PC-9 (cell line): ENCODE measurements around the gene TUBG1.
"Not testable (repeated sequence)": the region's sequence is repeated elsewhere in the genome, so short reads cannot be mapped to it uniquely, and the experiment has no call there.

ENCODE experiments used
- EZH2 ChIP-seq: fragments of 200-600 bp; sonication (generic); IDR thresholded peaks from 2 replicates; pipeline ENCODE4 v1.8.0; 2017; ENCODE audit warnings: antibody characterized with exemption, low read depth
- TF ChIP-seq, protein P1 (sequence below): fragments of 200-600 bp; sonication (generic); conservative IDR thresholded peaks from 2 replicates; pipeline ENCODE4 v1.6.1; 2017; ENCODE audit warnings: mixed run types, antibody characterized with exemption, mild to moderate bottlenecking, moderate library complexity

DNA sequence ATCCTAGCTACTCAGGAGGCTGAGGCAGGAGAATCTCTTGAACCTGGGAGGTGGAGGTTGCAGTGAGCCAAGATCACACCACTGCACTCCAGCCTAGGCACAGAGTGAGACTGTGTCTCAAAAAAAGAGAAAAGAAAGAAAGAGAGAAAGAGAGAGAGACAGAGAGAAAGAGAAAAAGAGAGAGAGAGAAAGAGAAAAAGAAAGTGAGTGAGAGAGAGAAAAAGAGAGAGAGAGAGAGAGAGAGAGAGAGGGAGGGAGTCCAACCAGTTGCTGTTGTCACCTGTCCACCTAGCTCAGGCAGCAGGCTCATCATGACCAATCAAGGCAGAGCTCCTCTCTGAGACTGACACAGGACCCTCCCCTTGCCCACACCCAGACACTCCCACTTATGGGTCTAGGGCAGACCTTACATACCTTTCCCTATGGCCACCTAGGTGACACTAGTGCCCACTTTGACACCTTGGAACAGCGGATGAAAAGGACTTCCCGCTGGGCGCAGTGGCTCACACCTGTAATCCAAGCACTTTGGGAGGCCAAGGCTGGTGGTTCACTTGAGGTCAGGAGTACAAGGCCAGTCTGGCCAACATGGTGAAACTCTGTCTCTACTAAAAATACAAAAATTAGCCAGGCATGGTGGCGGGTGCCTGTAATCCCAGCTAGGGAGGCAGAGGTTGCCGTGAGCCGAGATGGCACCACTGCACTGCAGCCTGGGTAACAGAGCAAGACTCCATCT lies 17.7 kb downstream of the TUBG1 start:
- TF ChIP-seq, protein P1, sequence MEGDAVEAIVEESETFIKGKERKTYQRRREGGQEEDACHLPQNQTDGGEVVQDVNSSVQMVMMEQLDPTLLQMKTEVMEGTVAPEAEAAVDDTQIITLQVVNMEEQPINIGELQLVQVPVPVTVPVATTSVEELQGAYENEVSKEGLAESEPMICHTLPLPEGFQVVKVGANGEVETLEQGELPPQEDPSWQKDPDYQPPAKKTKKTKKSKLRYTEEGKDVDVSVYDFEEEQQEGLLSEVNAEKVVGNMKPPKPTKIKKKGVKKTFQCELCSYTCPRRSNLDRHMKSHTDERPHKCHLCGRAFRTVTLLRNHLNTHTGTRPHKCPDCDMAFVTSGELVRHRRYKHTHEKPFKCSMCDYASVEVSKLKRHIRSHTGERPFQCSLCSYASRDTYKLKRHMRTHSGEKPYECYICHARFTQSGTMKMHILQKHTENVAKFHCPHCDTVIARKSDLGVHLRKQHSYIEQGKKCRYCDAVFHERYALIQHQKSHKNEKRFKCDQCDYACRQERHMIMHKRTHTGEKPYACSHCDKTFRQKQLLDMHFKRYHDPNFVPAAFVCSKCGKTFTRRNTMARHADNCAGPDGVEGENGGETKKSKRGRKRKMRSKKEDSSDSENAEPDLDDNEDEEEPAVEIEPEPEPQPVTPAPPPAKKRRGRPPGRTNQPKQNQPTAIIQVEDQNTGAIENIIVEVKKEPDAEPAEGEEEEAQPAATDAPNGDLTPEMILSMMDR: not testable (repeated sequence)
- TF ChIP-seq EZH2: not testable (repeated sequence)
